Measurements from ENCODE around the gene AP3M1. TPM values are rescaled to one million over a fixed set of nuclear protein-coding genes. Genes with fewer than 3 reads are reported as not detected.

Gene AP3M1
- total and polyA plus RNA-seq, 10 donors = 7.3 to 39.5 (median 33.3) TPM

DNA sequence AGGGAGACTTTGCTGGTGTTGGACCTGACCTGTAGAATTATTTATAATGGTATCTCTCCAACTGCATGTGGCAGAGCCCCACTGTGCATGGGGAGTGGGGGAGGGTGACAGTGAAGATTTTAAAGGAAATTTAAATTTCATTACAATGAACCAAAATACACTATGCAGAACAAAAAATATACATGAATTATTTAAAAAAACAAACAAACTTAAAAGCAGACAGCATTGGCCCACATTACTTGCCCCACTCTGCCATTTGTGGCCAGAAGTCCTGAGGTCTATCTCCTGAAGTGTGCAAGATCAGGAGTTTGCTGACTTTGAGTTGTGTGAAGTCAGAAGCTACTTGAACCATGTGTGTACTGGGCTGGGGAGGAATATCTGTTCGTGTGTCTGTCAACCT lies 40.5 kb downstream of the AP3M1 start:
- Histone ChIP-seq H3K27ac (no peak overlapping the region), H3K9me3 (no peaks in the 10 kb centered on the region), H3K36me3 (peaks cover 4 to 100% (median 93%) of the 10 kb centered on the region in 6 donors), H3K27me3 (replicated peaks in 1 of 7) (no peaks in the 10 kb centered on the region), H3K4me3 (no peak overlapping the region), H3K4me1 (peaks cover 0 to 3% (median 0%) of the 10 kb centered on the region in 6 donors)
- DNase-seq = no peak
- no peak for TF ChIP-seq POLR2AphosphoS5 (IDR thresholded peaks at IDR 0.05)
- intact Hi-C loops (cut with DNase I; ENCODE audit: low total_unique reads) = no loop called here
- WGBS, 5 donors = 67 to 87% (median 79%) methylated on average over 1 of the region's 1 CpG

DNA sequence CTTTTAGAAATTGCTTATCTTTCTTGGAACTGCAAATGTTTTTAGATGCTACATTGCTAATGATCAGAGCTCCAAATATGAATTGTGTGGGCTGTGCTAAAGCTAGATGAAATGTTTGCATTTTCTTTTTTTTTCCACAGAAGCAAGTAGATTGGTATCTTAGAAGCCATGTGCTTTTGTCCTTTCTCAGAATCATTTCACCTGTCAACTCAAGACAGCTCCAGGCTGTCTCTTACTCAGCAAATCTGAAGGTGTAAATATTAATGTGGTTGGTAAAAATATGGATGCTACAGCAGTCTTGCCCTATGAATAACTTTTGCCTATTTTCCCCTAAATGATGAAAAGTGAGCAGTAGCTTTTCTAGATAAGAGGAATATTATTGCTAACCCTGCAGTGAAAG lies 41.2 kb downstream of the AP3M1 start:
- peaks cover 0 to 3% (median 0%) of the 10 kb centered on the region in 6 donors for H3K4me1 ChIP-seq
- no peak overlapping the region for H3K4me3 ChIP-seq
- intact Hi-C loops (cut with DNase I; ENCODE audit: low total_unique reads) = no loop called here
- peaks cover 7 to 100% (median 93%) of the 10 kb centered on the region in 6 donors for H3K36me3 ChIP-seq
- no peak for DNase-seq
- TF ChIP-seq POLR2AphosphoS5 (IDR thresholded peaks at IDR 0.05) (no peak), POLR2A (IDR thresholded peaks at IDR 0.05) (no peak)
- TF ChIP-seq, protein P1, sequence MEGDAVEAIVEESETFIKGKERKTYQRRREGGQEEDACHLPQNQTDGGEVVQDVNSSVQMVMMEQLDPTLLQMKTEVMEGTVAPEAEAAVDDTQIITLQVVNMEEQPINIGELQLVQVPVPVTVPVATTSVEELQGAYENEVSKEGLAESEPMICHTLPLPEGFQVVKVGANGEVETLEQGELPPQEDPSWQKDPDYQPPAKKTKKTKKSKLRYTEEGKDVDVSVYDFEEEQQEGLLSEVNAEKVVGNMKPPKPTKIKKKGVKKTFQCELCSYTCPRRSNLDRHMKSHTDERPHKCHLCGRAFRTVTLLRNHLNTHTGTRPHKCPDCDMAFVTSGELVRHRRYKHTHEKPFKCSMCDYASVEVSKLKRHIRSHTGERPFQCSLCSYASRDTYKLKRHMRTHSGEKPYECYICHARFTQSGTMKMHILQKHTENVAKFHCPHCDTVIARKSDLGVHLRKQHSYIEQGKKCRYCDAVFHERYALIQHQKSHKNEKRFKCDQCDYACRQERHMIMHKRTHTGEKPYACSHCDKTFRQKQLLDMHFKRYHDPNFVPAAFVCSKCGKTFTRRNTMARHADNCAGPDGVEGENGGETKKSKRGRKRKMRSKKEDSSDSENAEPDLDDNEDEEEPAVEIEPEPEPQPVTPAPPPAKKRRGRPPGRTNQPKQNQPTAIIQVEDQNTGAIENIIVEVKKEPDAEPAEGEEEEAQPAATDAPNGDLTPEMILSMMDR (IDR thresholded peaks at IDR 0.05 in 8 of 11, conservative IDR thresholded peaks at IDR 0.05 in 3 of 11) = no peak
- H3K9me3 ChIP-seq = no peaks in the 10 kb centered on the region
- no peak overlapping the region for H3K27ac ChIP-seq
- no peaks in the 10 kb centered on the region for H3K27me3 ChIP-seq (replicated peaks in 1 of 7)

DNA sequence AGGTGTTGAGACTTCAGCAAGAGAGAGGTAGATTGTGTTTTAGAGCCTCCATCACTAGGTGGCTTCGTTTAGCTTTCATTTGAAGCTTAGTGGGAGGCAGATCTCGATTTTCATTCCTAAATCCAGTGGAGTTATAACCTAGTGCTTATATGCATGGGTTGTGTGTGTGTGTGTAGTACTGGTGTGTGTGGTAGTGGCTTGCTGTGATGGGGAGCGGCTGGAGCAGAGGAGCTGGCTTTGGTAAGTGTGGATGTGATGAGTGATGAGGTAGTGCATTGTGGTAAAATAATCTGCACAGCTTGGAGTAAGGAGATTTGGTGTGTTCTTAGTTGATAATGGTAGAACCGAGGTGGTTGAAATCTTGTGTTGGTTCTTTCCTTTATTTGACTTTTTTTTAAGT lies 43.2 kb downstream of the AP3M1 start:
- H3K27ac ChIP-seq = no peak overlapping the region
- H3K9me3 ChIP-seq = no peaks in the 10 kb centered on the region
- H3K36me3 ChIP-seq = peaks cover 7 to 100% (median 83%) of the 10 kb centered on the region in 6 donors
- no peak overlapping the region for H3K4me3 ChIP-seq
- H3K4me1 ChIP-seq = no peaks in the 10 kb centered on the region
- intact Hi-C loops (cut with DNase I; ENCODE audit: low total_unique reads) = no loop called here
- H3K27me3 ChIP-seq (replicated peaks in 1 of 7) = no peaks in the 10 kb centered on the region
- no peak for DNase-seq
- 86 to 96% (median 89%) methylated on average over 4 of the region's 4 CpGs for WGBS, 5 donors
- no peak for TF ChIP-seq POLR2AphosphoS5 (IDR thresholded peaks at IDR 0.05)
- TF ChIP-seq, protein P1 (IDR thresholded peaks at IDR 0.05 in 8 of 11, conservative IDR thresholded peaks at IDR 0.05 in 3 of 11) = no peak
- TF ChIP-seq POLR2A (IDR thresholded peaks at IDR 0.05) = no peak

DNA sequence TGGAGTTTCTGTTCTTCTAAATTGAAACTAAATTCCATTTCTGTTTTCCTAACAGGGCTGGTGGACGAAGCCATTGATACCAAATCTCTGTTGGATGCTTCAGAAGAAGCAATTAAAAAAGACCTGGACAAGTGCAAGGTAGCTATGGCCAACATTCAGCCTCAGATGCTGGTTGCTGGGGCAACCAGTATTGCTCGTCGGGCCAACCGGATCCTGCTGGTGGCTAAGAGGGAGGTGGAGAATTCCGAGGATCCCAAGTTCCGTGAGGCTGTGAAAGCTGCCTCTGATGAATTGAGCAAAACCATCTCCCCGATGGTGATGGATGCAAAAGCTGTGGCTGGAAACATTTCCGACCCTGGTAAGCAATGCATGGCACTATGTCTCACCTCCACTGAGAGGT lies 45.6 kb downstream of the AP3M1 start:
- TF ChIP-seq POLR2AphosphoS5 (IDR thresholded peaks at IDR 0.05) (no peak), POLR2A (IDR thresholded peaks at IDR 0.05) (no peak)
- TF ChIP-seq, protein P1 (IDR thresholded peaks at IDR 0.05 in 8 of 11, conservative IDR thresholded peaks at IDR 0.05 in 3 of 11) = no peak
- intact Hi-C loops (cut with DNase I; ENCODE audit: low total_unique reads) = no loop called here
- DNase-seq = no peak

DNA sequence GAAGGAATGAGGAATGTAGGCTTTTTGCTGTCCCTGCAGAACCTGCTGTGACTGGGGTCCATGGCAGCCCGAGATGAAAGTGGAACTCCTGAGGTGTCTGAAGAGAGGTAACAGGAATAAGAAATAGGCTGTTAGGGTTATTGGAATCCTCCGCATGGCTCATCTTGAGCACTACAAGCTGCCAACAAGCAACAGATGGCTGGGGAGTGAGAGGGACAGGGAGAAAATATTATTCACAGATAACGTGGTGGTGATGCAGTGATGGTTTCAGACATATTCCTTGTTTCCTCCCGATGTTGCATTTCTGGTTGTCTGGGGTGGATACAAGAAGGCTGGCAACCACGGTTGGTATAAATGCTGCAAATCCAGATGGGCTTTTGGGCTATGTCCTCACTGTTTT lies 46.1 kb downstream of the AP3M1 start:
- Histone ChIP-seq H3K36me3 (peaks cover 7 to 100% (median 67%) of the 10 kb centered on the region in 6 donors), H3K27ac (no peak overlapping the region), H3K9me3 (no peaks in the 10 kb centered on the region), H3K4me1 (no peaks in the 10 kb centered on the region), H3K4me3 (no peak overlapping the region), H3K27me3 (replicated peaks in 1 of 7) (no peaks in the 10 kb centered on the region)
- WGBS, 5 donors = 88 to 96% (median 93%) methylated on average over 5 of the region's 5 CpGs
- DNase-seq = no peak
- TF ChIP-seq POLR2AphosphoS5 (IDR thresholded peaks at IDR 0.05) (no peak), POLR2A (IDR thresholded peaks at IDR 0.05) (no peak)
- TF ChIP-seq, protein P1 (IDR thresholded peaks at IDR 0.05 in 8 of 11, conservative IDR thresholded peaks at IDR 0.05 in 3 of 11) = no peak
- intact Hi-C loops (cut with DNase I; ENCODE audit: low total_unique reads) = no loop called here

More for the DNA sequence above, 45.6 kb downstream of the AP3M1 start:
- no peaks in the 10 kb centered on the region for H3K4me1 ChIP-seq
- H3K9me3 ChIP-seq = no peaks in the 10 kb centered on the region
- no peak overlapping the region for H3K27ac ChIP-seq
- no peak overlapping the region for H3K4me3 ChIP-seq
- H3K36me3 ChIP-seq = peaks cover 7 to 100% (median 71%) of the 10 kb centered on the region in 6 donors
- no peaks in the 10 kb centered on the region for H3K27me3 ChIP-seq (replicated peaks in 1 of 7)
- WGBS, 5 donors = 86 to 98% (median 94%) methylated on average over 8 of the region's 8 CpGs
